ENCODE data around the gene HDGFL2. TPM values are rescaled to one million over a fixed set of nuclear protein-coding genes. Genes with fewer than 3 reads are reported as not detected.

HDGFL2 gene
- total and polyA plus RNA-seq, 10 of the 15 experiments (the other 5 are each of a cell fraction or from before 2014, with no cell fraction given) = 0.16 to 56.9 (median 25.3) TPM

DNA sequence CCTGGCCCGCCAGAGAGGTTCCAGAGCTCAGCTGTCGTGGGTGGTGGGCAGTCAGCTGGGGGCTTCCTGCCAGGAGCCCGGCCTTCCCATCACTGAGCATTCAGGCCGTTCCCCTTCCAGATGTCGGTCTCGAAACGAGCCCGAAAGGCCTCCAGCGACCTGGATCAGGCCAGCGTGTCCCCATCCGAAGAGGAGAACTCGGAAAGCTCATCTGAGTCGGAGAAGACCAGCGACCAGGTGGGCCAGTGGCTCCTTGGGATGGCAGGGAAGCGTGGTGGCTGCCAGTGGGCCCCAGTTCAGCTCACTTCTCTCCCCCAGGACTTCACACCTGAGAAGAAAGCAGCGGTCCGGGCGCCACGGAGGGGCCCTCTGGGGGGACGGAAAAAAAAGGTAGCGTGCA, 19.3 kb downstream of the HDGFL2 start:
- DNase-seq (ENCODE audit: low read depth, low spot score) = no peak
- FAIRE-seq = no peak
- no peaks in the 10 kb centered on the region for H3K4me1 ChIP-seq (ENCODE audit: control insufficient read depth, insufficient read depth, low read length)
- in situ Hi-C loops (cut with MboI) = no loop called here
- H3K27ac ChIP-seq (ENCODE audit: control insufficient read depth, insufficient read depth) = no peak overlapping the region
- ChIA-PET CTCF (no interaction called here), POLR2A (no interaction called here), RAD21 (ENCODE audit: unreplicated experiment) (no interaction called here), SMC1A (ENCODE audit: uncharacterized antibody, unreplicated experiment) (no interaction called here)
- no peak overlapping the region for H3K9ac ChIP-seq (ENCODE audit: control insufficient read depth, insufficient read depth, low read length)
- BruUV-seq (replicated peaks) = no TSS peak
- no peak overlapping the region for H3K4me2 ChIP-seq (ENCODE audit: control insufficient read depth, insufficient read depth)
- ATAC-seq = no peak
- no peaks in the 10 kb centered on the region for H3K9me3 ChIP-seq (replicated peaks; ENCODE audit: control insufficient read depth, insufficient read depth, low read length)
- H4K20me1 ChIP-seq (ENCODE audit: control insufficient read depth, insufficient read depth) = no peaks in the 10 kb centered on the region
- H2AFZ ChIP-seq (ENCODE audit: control insufficient read depth, low read depth, low read length) = no peak overlapping the region
- no peak overlapping the region for H3K4me3 ChIP-seq
- peaks cover 12 to 17% of the 10 kb centered on the region in 2 experiments; a peak in 3 of 4 replicates for H3K36me3 ChIP-seq (ENCODE audit: control insufficient read depth in 2 of 2, insufficient read depth in 2 of 2, low read length in 1 of 2)
- intact Hi-C loops (cut with micrococcal nuclease; ENCODE audit: unreplicated experiment) = no loop called here
- TF ChIP-seq JUNB (IDR thresholded peaks at IDR 0.05) = no peak
- no peak for TF ChIP-seq JUND (IDR thresholded peaks at IDR 0.05; ENCODE audit: low read depth, low read length)
- TF ChIP-seq, protein P1, sequence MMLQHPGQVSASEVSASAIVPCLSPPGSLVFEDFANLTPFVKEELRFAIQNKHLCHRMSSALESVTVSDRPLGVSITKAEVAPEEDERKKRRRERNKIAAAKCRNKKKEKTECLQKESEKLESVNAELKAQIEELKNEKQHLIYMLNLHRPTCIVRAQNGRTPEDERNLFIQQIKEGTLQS (IDR thresholded peaks at IDR 0.05; ENCODE audit: borderline replicate concordance, extremely low read depth, low read depth, low read length) = no peak
- TF ChIP-seq KDM1A (IDR thresholded peaks at IDR 0.05; ENCODE audit: borderline replicate concordance) = no peak
- TF ChIP-seq, protein P2, sequence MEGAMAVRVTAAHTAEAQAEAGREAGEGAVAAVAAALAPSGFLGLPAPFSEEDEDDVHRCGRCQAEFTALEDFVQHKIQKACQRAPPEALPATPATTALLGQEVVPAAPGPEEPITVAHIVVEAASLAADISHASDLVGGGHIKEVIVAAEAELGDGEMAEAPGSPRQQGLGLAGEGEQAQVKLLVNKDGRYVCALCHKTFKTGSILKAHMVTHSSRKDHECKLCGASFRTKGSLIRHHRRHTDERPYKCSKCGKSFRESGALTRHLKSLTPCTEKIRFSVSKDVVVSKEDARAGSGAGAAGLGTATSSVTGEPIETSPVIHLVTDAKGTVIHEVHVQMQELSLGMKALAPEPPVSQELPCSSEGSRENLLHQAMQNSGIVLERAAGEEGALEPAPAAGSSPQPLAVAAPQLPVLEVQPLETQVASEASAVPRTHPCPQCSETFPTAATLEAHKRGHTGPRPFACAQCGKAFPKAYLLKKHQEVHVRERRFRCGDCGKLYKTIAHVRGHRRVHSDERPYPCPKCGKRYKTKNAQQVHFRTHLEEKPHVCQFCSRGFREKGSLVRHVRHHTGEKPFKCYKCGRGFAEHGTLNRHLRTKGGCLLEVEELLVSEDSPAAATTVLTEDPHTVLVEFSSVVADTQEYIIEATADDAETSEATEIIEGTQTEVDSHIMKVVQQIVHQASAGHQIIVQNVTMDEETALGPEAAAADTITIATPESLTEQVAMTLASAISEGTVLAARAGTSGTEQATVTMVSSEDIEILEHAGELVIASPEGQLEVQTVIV (IDR thresholded peaks at IDR 0.05; ENCODE audit: borderline replicate concordance, partially characterized antibody) = no peak
- TF ChIP-seq CHD4 (IDR thresholded peaks at IDR 0.05) = no peak
- no peaks in the 10 kb centered on the region for H3K27me3 ChIP-seq (replicated peaks in 1 of 2; ENCODE audit: control insufficient read depth in 2 of 2, insufficient read depth in 2 of 2, low read length in 1 of 2)
- no peaks in the 10 kb centered on the region for H3K79me2 ChIP-seq (ENCODE audit: control insufficient read depth, insufficient read depth, low read length)
- 93% methylated on average over 16 of the region's 21 CpGs for WGBS (ENCODE audit: insufficient coverage, insufficient replicate concordance, low lambda C conversion rate, missing lambda C conversion rate)

All from GM12878 (cell line).